Endothelial cell of umbilical vein (primary cell): Measurements from ENCODE around the gene TRDN. TPM values are rescaled to one million over a fixed set of nuclear protein-coding genes. Genes with fewer than 3 reads are reported as not detected.

Experiments
- BruUV-seq: library from RNA; stranded (reverse); fragments of 400-500 nt; replicated peaks from 2 replicates; lab custom pipeline; 2021; lab: Mats Ljungman, UMichigan
- CTCF ChIA-PET: fragments of 300-600, 350-600 bp; sonication (Branson Sonifier 250); formaldehyde crosslinking; loops from one replicate; lab custom pipeline; 2021; ENCODE audit warnings: antibody characterized with exemption, inconsistent platforms; lab: Charles Lee
- POLR2A ChIA-PET: fragments of 300-600, 350-600 bp; sonication (Branson Sonifier 250); formaldehyde crosslinking; loops from one replicate; lab custom pipeline; 2021; ENCODE audit warnings: antibody characterized with exemption, inconsistent platforms; lab: Charles Lee
- DNase-seq: peaks from one replicate; pipeline ENCODE4 v3.0.0-alpha.2; 2011; ENCODE audit warnings: low read depth, low spot score
- FAIRE-seq: peaks from 2 replicates; lab custom pipeline; 2011; peaks lifted over from hg19 to GRCh38; lab: Jason Lieb, UNC
- H2AFZ ChIP-seq: 2 replicates; pipeline ENCODE4 v1.6.0; 2012; ENCODE audit warnings: low read depth, low read length, control low read depth, inconsistent platforms
- H3K27ac ChIP-seq: 2 replicates; pipeline ENCODE4 v1.5.1; 2011; ENCODE audit warnings: low read depth, mild to moderate bottlenecking, control low read depth, low read length, moderate library complexity; ENCODE audit not compliant: insufficient read depth
- H3K27me3 ChIP-seq, 2 experiments: 2 replicates each; pipeline versions ENCODE4 v1.6.0 to v1.6.1; 2011; ENCODE audit warnings: low read length in 2 of 2, mixed read lengths in 1 of 2; ENCODE audit not compliant: control insufficient read depth in 2 of 2, insufficient read depth in 2 of 2
- H3K36me3 ChIP-seq, 2 experiments: 2 replicates in 1 of 2; 3 replicates in 1 of 2; pipeline ENCODE4 v1.5.1; 2011; ENCODE audit warnings: low read length in 2 of 2, mild to moderate bottlenecking in 1 of 2, moderate library complexity in 1 of 2; ENCODE audit not compliant: control insufficient read depth in 2 of 2, insufficient read depth in 2 of 2; ENCODE audit errors: extremely low read depth in 1 of 2
- H3K4me1 ChIP-seq: 3 replicates; pipeline ENCODE4 v1.5.1; 2011; ENCODE audit warnings: mild to moderate bottlenecking, low read length; ENCODE audit not compliant: control insufficient read depth, insufficient read depth; ENCODE audit errors: extremely low read depth
- H3K4me2 ChIP-seq: 2 replicates; pipeline ENCODE4 v1.6.1; 2011; ENCODE audit warnings: low read length, control low read depth, mixed read lengths; ENCODE audit not compliant: insufficient read depth
- H3K4me3 ChIP-seq, 3 experiments: fragments of 200-600 bp in 1 of 3; sonication (generic), shearing (Covaris generic) in 1 of 3; replicated peaks in 1 of 3; 2 replicates each; pipeline ENCODE4 v1.5.1; 2011 to 2016; ENCODE audit warnings: control low read depth in 3 of 3, low read length in 3 of 3, mild to moderate bottlenecking in 2 of 3, inconsistent platforms in 1 of 3, low read depth in 1 of 3, moderate library complexity in 1 of 3; ENCODE audit not compliant: insufficient read depth in 1 of 3
- H3K79me2 ChIP-seq: 2 replicates; pipeline ENCODE4 v1.6.0; 2012; ENCODE audit warnings: low read length, inconsistent platforms; ENCODE audit not compliant: control insufficient read depth, insufficient read depth
- H3K9ac ChIP-seq: replicated peaks from 2 replicates; pipeline ENCODE3; 2011; ENCODE audit warnings: low read length, control low read depth; ENCODE audit not compliant: insufficient read depth; ENCODE audit errors: extremely low read depth
- H3K9me1 ChIP-seq: replicated peaks from 3 replicates; pipeline ENCODE4 v1.6.0; 2011; ENCODE audit warnings: mild to moderate bottlenecking, low read length; ENCODE audit not compliant: control insufficient read depth, insufficient read depth; ENCODE audit errors: extremely low read depth
- H3K9me3 ChIP-seq: replicated peaks from 2 replicates; pipeline ENCODE4 v1.5.1; 2012; ENCODE audit warnings: low read length, inconsistent platforms; ENCODE audit not compliant: control insufficient read depth, insufficient read depth
- H4K20me1 ChIP-seq: replicated peaks from 2 replicates; pipeline ENCODE3; 2011; ENCODE audit warnings: mild to moderate bottlenecking, low read length; ENCODE audit not compliant: control insufficient read depth, insufficient read depth; ENCODE audit errors: extremely low read depth
- EZH2 ChIP-seq: IDR thresholded peaks from 2 replicates; pipeline ENCODE4 v1.6.1; 2012; ENCODE audit warnings: borderline replicate concordance, low read depth, mild to moderate bottlenecking, moderate library complexity, low read length, inconsistent platforms; ENCODE audit not compliant: severe bottlenecking
- FOS ChIP-seq: IDR thresholded peaks from 2 replicates; pipeline ENCODE4 v1.6.1; 2011; ENCODE audit warnings: mild to moderate bottlenecking, low read length, moderate library complexity, borderline replicate concordance; ENCODE audit not compliant: insufficient read depth
- GATA2 ChIP-seq: IDR thresholded peaks from 2 replicates; pipeline ENCODE4 v1.7.0; 2011; ENCODE audit warnings: low read depth, mild to moderate bottlenecking, moderate library complexity, mixed read lengths, low read length; ENCODE audit not compliant: insufficient read length, insufficient read depth
- JUN ChIP-seq: IDR thresholded peaks from 2 replicates; pipeline ENCODE4 v1.6.1; 2011; ENCODE audit warnings: borderline replicate concordance, low read depth; ENCODE audit not compliant: insufficient read length, insufficient read depth
- MYC ChIP-seq: IDR thresholded peaks from one replicate; pipeline ENCODE4 v1.6.1; 2011; ENCODE audit warnings: mild to moderate bottlenecking, low read depth, low read length
- POLR2A ChIP-seq: IDR thresholded peaks from 2 replicates; pipeline ENCODE4 v1.6.1; 2012; ENCODE audit warnings: low read depth, mild to moderate bottlenecking, control low read depth, low read length
- POLR2AphosphoS5 ChIP-seq: IDR thresholded peaks from 2 replicates; pipeline ENCODE4 v1.6.1; 2012; ENCODE audit warnings: low read depth, mild to moderate bottlenecking, control low read depth, low read length, moderate library complexity; ENCODE audit not compliant: insufficient read depth
- dilution Hi-C: fragments of 300-500 bp; cut with MboI; formaldehyde crosslinking; loops from one replicate; pipeline ENCODE4 v1.15.0; 2019; ENCODE audit warnings: low sequenced_read_pairs; ENCODE audit not compliant: extremely low pct_ligation_motif_present
- intact Hi-C: fragments of 100-400 bp; cut with micrococcal nuclease; formaldehyde crosslinking; loops from one replicate; pipeline ENCODE4 v1.10.0; 2022
- polyA plus RNA-seq, 4 experiments: library from polyadenylated mRNA; depleted of rRNA in 3 of 4; stranded (reverse) in 3 of 4; unstranded in 1 of 4; fragments of >200 nt; gene quantifications; 2 replicates each; pipeline versions ENCODE4 v1.2.1 to v1.2.3, GENCODE V29; 2011 to 2012; ENCODE audit warnings: missing spikeins in 1 of 4
- total RNA-seq: library from RNA; stranded (reverse); gene quantifications from 2 replicates; pipeline ENCODE4 v1.2.3, GENCODE V29; 2021
- TF ChIP-seq, protein P1 (sequence below), 2 donors: IDR thresholded peaks; 1 replicate in 1 of 2; 2 replicates in 1 of 2; pipeline ENCODE4 v1.5.1; 2011; ENCODE audit warnings: low read length in 2 of 2, mild to moderate bottlenecking in 2 of 2, moderate library complexity in 2 of 2, control low read depth in 1 of 2, inconsistent platforms in 1 of 2, low read depth in 1 of 2; ENCODE audit not compliant: insufficient read depth in 1 of 2; ENCODE audit errors: extremely low read depth in 1 of 2
- TF ChIP-seq, protein P2 (sequence below): IDR thresholded peaks from 2 replicates; pipeline ENCODE4 v1.6.1; 2011; ENCODE audit not compliant: insufficient read depth, insufficient read length

Gene TRDN
- total and polyA plus RNA-seq, 2 donors (not counting 3 experiments of a cell fraction or from before 2014, with no cell fraction given): not detected

DNA sequence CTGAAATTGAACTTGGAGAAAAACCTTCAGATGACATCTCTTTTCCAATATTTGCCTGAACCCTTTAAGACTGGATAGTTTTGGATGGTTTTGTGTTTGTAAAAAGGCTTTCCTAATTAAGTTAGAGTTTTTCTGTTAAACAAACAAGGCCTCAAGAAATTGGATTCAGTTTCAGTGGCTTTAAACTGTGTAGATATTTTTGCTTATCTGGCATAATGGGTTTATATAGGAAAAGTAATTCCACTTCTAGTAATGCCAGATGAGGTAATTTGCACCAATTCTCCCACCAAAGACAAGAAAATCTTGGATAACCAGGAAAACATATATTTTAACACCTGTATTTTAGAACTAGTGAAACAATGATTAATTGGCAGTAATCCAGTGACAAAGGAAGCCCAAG is 12.0 kb upstream of the TRDN start:
- no TSS peak for BruUV-seq

More for the DNA sequence above, 12.0 kb upstream of the TRDN start:
- Histone ChIP-seq H3K9me3 (no peaks in the 10 kb centered on the region), H3K4me3 (no peak overlapping the region), H3K27me3 (no peaks in the 10 kb centered on the region), H3K4me2 (no peak overlapping the region), H3K9ac (no peak overlapping the region), H4K20me1 (no peaks in the 10 kb centered on the region), H3K27ac (no peak overlapping the region), H2AFZ (no peak overlapping the region), H3K4me1 (peaks cover 7% of the 10 kb centered on the region), H3K9me1 (no peaks in the 10 kb centered on the region), H3K79me2 (no peaks in the 10 kb centered on the region), H3K36me3 (no peaks in the 10 kb centered on the region)
- dilution Hi-C loops (no loop called here), intact Hi-C loops (no loop called here)
- DNase-seq: peak; percentile 40
- FAIRE-seq: no peak
- TF ChIP-seq, protein P1, sequence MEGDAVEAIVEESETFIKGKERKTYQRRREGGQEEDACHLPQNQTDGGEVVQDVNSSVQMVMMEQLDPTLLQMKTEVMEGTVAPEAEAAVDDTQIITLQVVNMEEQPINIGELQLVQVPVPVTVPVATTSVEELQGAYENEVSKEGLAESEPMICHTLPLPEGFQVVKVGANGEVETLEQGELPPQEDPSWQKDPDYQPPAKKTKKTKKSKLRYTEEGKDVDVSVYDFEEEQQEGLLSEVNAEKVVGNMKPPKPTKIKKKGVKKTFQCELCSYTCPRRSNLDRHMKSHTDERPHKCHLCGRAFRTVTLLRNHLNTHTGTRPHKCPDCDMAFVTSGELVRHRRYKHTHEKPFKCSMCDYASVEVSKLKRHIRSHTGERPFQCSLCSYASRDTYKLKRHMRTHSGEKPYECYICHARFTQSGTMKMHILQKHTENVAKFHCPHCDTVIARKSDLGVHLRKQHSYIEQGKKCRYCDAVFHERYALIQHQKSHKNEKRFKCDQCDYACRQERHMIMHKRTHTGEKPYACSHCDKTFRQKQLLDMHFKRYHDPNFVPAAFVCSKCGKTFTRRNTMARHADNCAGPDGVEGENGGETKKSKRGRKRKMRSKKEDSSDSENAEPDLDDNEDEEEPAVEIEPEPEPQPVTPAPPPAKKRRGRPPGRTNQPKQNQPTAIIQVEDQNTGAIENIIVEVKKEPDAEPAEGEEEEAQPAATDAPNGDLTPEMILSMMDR (IDR thresholded peaks at IDR 0.05; ENCODE audit: extremely low read depth in 1 of 2, insufficient read depth in 1 of 2, low read depth in 1 of 2, low read length in 2 of 2): no peak
- no peak for TF ChIP-seq POLR2A
- TF ChIP-seq FOS: no peak
- TF ChIP-seq POLR2AphosphoS5: no peak
- no peak for TF ChIP-seq JUN
- no peak for TF ChIP-seq EZH2
- TF ChIP-seq, protein P2, sequence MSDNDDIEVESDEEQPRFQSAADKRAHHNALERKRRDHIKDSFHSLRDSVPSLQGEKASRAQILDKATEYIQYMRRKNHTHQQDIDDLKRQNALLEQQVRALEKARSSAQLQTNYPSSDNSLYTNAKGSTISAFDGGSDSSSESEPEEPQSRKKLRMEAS: no peak
- no peak for TF ChIP-seq GATA2
- no peak for TF ChIP-seq MYC
- CTCF ChIA-PET: interaction anchor here (1.3 kb wide), 1 partner anchor 34 kb away, joined by 3 read pairs; no protein-coding TSS in a partner anchor
- POLR2A ChIA-PET: no interaction called here
